Lower lobe of right lung (tissue), 2 donors: ENCODE results near the gene YAF2. TPM values are rescaled to one million over a fixed set of nuclear protein-coding genes. Genes with fewer than 3 reads are reported as not detected.

Source experiments
- ATAC-seq, 2 donors: fragments of 200-7000 bp; cut with Tn5 transposase; one replicate each; pipeline ENCODE4 v1.9.1; 2020 to 2022; ENCODE audit warnings: mild to moderate bottlenecking in 2 of 2, moderate library complexity in 2 of 2
- DNase-seq: peaks from one replicate; pipeline ENCODE4 v3.0.0-alpha.2; 2020
- H3K27ac ChIP-seq: fragments of 200-600 bp; one replicate; pipeline ENCODE4 v1.8.0; 2022
- H3K27me3 ChIP-seq: fragments of 200-600 bp; one replicate; pipeline ENCODE4 v1.8.0; 2022; ENCODE audit warnings: low read depth
- H3K36me3 ChIP-seq: fragments of 200-600 bp; one replicate; pipeline ENCODE4 v1.8.0; 2022; ENCODE audit warnings: mild to moderate bottlenecking
- H3K4me1 ChIP-seq: fragments of 200-600 bp; one replicate; pipeline ENCODE4 v1.8.0; 2022
- H3K4me3 ChIP-seq: fragments of 200-600 bp; one replicate; pipeline ENCODE4 v1.8.0; 2022; ENCODE audit warnings: mild to moderate bottlenecking
- H3K9me3 ChIP-seq: fragments of 200-600 bp; one replicate; pipeline ENCODE4 v1.8.0; 2022
- CTCF ChIP-seq: fragments of 200-600 bp; IDR thresholded peaks from one replicate; pipeline ENCODE4 v1.8.0; 2022; ENCODE audit warnings: antibody characterized with exemption, mild to moderate bottlenecking
- intact Hi-C: fragments of 100-400 bp; cut with DNase I; formaldehyde crosslinking; loops from one replicate; pipeline ENCODE4 v1.11.0; 2022
- total RNA-seq: library from RNA; stranded (reverse); fragmentation: NEBNext Ultra II Directional; extraction: Animal tissue kit (Norgen Biotek cat#: 25700); gene quantifications from one replicate; pipeline ENCODE4 v1.2.1, GENCODE V29; 2021
- donor health status: DM: no; HTN: yes; CAD: no; lungs with severe emphysema.

The YAF2 gene
- total RNA-seq, 1 donor from 2014 or later, result 25.1 TPM

GRCh38 chr12:42283739-42284138 lies 45.7 kb upstream of the YAF2 start:
- no peaks in the 10 kb centered on the region for H3K4me1 ChIP-seq
- H3K4me3 ChIP-seq, result no peak overlapping the region
- ATAC-seq (no peak), DNase-seq (no peak)
- intact Hi-C loops, result no loop called here
- H3K27ac ChIP-seq, result no peak overlapping the region
- no peak for TF ChIP-seq CTCF
- H3K27me3 ChIP-seq, result no peaks in the 10 kb centered on the region
- H3K36me3 ChIP-seq, result no peaks in the 10 kb centered on the region
- no peaks in the 10 kb centered on the region for H3K9me3 ChIP-seq

- Histone ChIP-seq H3K9me3 (no peaks in the 10 kb centered on the region), H3K27ac (no peak overlapping the region), H3K27me3 (no peaks in the 10 kb centered on the region), H3K4me1 (no peaks in the 10 kb centered on the region), H3K36me3 (no peaks in the 10 kb centered on the region), H3K4me3 (no peak overlapping the region)
- intact Hi-C loops, result no loop called here
- ATAC-seq (no peak), DNase-seq (no peak)
- no peak for TF ChIP-seq CTCF
Observed at GRCh38 chr12:42282294-42282693, 44.2 kb upstream of the YAF2 start.

GRCh38 chr12:42281844-42282243 lies 43.8 kb upstream of the YAF2 start:
- H3K27me3 ChIP-seq, result no peaks in the 10 kb centered on the region
- ATAC-seq (no peak), DNase-seq (no peak)
- H3K27ac ChIP-seq, result no peak overlapping the region
- H3K4me1 ChIP-seq, result no peaks in the 10 kb centered on the region
- no peaks in the 10 kb centered on the region for H3K9me3 ChIP-seq
- intact Hi-C loops, result no loop called here
- TF ChIP-seq CTCF, result no peak
- H3K4me3 ChIP-seq, result no peak overlapping the region
- no peaks in the 10 kb centered on the region for H3K36me3 ChIP-seq

GRCh38 chr12:42281278-42281677 lies 43.2 kb upstream of the YAF2 start:
- intact Hi-C loops, result no loop called here
- no peak overlapping the region for H3K27ac ChIP-seq
- H3K36me3 ChIP-seq, result no peaks in the 10 kb centered on the region
- ATAC-seq (no peak), DNase-seq (no peak)
- TF ChIP-seq CTCF, result no peak
- H3K9me3 ChIP-seq, result no peaks in the 10 kb centered on the region
- H3K4me1 ChIP-seq, result no peaks in the 10 kb centered on the region
- H3K4me3 ChIP-seq, result no peak overlapping the region
- no peaks in the 10 kb centered on the region for H3K27me3 ChIP-seq

- no peaks in the 10 kb centered on the region for H3K4me1 ChIP-seq
- TF ChIP-seq CTCF, result no peak
- no peaks in the 10 kb centered on the region for H3K36me3 ChIP-seq
- no peaks in the 10 kb centered on the region for H3K27me3 ChIP-seq
- H3K4me3 ChIP-seq, result no peak overlapping the region
- no peak for ATAC-seq
- intact Hi-C loops, result no loop called here
- H3K9me3 ChIP-seq, result no peaks in the 10 kb centered on the region
- H3K27ac ChIP-seq, result no peak overlapping the region
- no peak for DNase-seq
Observed at GRCh38 chr12:42278128-42278510, 40.1 kb upstream of the YAF2 start.
